ENCODE results near the gene CNN3.

The CNN3 gene

DNA sequence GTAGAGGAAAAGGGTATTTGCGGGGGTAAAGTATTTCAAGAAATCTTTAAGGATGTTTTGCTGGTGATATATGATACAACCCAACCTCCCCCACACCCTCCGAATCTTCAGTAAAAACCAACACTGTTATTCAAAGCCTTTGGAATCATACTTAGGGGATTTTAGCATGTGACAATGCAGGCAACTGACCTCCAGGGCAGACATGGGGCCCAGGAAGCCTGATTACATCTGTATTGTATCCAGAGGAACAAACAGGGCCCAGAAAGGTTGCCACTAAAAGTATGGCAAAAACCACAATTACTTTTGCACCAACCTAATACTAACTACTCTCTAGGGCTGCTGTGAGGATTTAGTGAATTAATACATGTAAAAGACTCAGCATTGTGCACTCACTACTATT is 43.9 kb upstream of the CNN3 start:
- H3K4me3 ChIP-seq (replicated peaks; ENCODE audit: low read depth, low read length): no peak overlapping the region
- no peak for DNase-seq (ENCODE audit: extremely low read depth, insufficient read length)
- TF ChIP-seq CTCF (IDR thresholded peaks at IDR 0.05; ENCODE audit: insufficient read depth, low read length, poor library complexity, severe bottlenecking): no peak
- no peaks in the 10 kb centered on the region for H3K36me3 ChIP-seq (ENCODE audit: control insufficient read depth, insufficient read depth, low read length)
- H3K27me3 ChIP-seq (replicated peaks; ENCODE audit: control insufficient read depth, insufficient read depth, low read length): no peaks in the 10 kb centered on the region

DNA sequence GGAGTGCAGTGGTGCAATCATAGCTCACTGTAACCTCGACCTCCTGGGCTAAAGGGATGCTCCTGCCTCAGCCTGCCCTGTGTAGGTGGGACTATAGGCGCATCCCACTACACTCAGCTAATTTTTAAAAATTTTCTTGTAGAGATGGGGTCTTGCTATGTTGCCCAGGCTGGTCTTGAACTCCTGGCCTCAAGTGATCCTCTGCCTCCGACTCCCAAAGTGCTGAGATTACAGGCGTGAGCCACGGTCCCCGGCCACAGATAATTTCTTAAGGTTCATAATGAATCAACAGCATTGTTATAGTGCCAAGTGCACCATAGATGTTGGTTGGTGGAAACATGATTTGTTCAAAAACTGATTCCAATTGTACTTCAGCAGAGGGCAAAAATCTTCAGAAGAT is 42.2 kb upstream of the CNN3 start:
- TF ChIP-seq CTCF (IDR thresholded peaks at IDR 0.05; ENCODE audit: insufficient read depth, low read length, poor library complexity, severe bottlenecking): no peak

DNA sequence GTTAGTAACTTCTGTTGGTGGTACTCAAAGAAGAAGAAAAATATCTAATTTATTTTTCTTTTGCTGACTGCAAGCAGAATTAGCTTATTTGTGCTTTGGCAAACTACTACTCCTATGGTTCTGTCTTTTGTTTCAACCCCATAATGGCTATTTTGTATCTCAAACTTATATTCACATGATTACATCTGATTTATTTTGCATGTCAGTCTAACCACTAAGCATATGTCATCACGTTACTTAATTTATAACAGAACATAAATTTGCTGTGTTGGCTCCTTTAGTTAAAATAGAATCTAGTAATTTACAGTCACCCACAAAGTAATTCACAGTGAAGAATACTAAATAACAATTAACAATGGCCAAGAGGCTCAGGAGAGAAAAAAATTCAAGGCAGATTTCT is 39.1 kb upstream of the CNN3 start:
- Histone ChIP-seq H3K27me3 (replicated peaks; ENCODE audit: control insufficient read depth, insufficient read depth, low read length) (no peaks in the 10 kb centered on the region), H3K36me3 (ENCODE audit: control insufficient read depth, insufficient read depth, low read length) (no peaks in the 10 kb centered on the region), H3K4me3 (replicated peaks; ENCODE audit: low read depth, low read length) (no peak overlapping the region)
- DNase-seq (ENCODE audit: extremely low read depth, insufficient read length): no peak
- no peak for TF ChIP-seq CTCF (IDR thresholded peaks at IDR 0.05; ENCODE audit: insufficient read depth, low read length, poor library complexity, severe bottlenecking)

More for the DNA sequence above, 42.2 kb upstream of the CNN3 start:
- no peaks in the 10 kb centered on the region for H3K27me3 ChIP-seq (replicated peaks; ENCODE audit: control insufficient read depth, insufficient read depth, low read length)
- no peaks in the 10 kb centered on the region for H3K36me3 ChIP-seq (ENCODE audit: control insufficient read depth, insufficient read depth, low read length)
- DNase-seq (ENCODE audit: extremely low read depth, insufficient read length): no peak
- no peak overlapping the region for H3K4me3 ChIP-seq (replicated peaks; ENCODE audit: low read depth, low read length)

DNA sequence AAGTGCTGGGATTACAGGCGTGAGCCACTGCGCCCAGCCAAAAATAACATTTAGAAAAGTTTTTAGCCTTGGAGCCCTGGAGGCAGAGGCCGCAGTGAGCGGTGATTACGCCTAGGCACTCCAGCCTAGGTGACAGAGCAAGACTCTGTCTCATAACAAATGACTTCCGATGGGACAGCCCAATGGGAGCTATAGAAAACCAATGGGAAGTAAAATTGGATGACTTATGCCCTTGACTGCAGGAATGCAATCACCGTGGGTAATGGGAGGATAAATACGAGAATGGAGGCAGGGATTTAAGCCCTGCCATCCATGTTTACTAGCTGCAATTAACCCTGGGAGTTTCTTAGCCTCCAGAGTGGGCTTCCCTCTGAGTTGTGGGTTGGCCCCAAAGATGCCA is 37.0 kb upstream of the CNN3 start:
- TF ChIP-seq CTCF (IDR thresholded peaks at IDR 0.05; ENCODE audit: insufficient read depth, low read length, poor library complexity, severe bottlenecking): no peak
- Histone ChIP-seq H3K36me3 (ENCODE audit: control insufficient read depth, insufficient read depth, low read length) (no peaks in the 10 kb centered on the region), H3K27me3 (replicated peaks; ENCODE audit: control insufficient read depth, insufficient read depth, low read length) (no peaks in the 10 kb centered on the region), H3K4me3 (replicated peaks; ENCODE audit: low read depth, low read length) (no peak overlapping the region)
- DNase-seq (ENCODE audit: extremely low read depth, insufficient read length): no peak

GRCh38 chr1:94962409-94963265 is 35.7 kb upstream of the CNN3 start:
- no peaks in the 10 kb centered on the region for H3K27me3 ChIP-seq (replicated peaks; ENCODE audit: control insufficient read depth, insufficient read depth, low read length)
- peak overlapping the region; percentile 44 for H3K4me3 ChIP-seq (replicated peaks; ENCODE audit: low read depth, low read length)
- no peak for TF ChIP-seq CTCF (IDR thresholded peaks at IDR 0.05; ENCODE audit: insufficient read depth, low read length, poor library complexity, severe bottlenecking)
- DNase-seq (ENCODE audit: extremely low read depth, insufficient read length): peak; percentile 42
- no peaks in the 10 kb centered on the region for H3K36me3 ChIP-seq (ENCODE audit: control insufficient read depth, insufficient read depth, low read length)
